ENCODE measurements around the gene ATP11A.
A peak's percentile ranks its signal among the peaks of the same experiment; 100 is the strongest.
"Not testable (repeated sequence)": the region's sequence is repeated elsewhere in the genome, so short reads cannot be mapped to it uniquely, and the experiment has no call there.

The ATP11A gene

DNA sequence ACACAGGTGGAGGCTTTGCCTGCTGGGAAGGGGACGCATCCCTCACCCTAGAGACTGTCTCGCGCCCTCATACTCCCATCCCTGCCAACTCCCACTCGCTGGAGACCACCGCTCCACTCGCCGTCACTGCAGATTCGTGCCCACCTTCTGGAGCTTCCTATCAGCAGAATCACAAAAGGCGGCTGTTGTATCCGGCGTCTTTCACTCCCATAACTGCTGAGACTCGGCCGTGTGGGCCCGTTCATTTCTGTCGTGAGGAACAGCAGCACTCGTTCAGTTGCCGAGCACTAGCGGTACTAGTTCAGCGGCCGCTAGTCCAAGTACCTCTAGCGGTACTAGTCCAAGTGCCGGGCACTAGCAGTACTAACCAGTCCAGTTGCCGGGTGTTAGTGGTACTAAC lies 154.6 kb downstream of the ATP11A start:
- DNase-seq = no peak

DNA sequence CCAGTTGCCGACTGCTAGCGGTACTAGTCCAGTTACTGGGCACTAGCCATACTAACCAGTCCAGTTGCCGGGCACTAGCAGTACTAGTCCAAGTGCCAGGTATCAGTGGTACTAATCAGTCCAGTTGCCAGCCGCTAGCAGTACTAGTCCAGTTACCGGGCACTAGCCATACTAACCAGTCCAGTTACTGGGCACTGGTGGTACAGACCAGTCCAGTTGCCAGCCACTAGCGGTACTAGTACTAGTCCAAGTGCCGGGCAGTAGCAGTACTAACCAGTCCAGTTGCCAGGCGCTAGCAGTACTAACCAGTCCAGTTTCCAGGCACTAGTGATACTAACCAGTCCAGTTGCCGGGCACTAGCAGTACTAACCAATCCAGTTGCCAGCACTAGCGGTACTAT lies 155.0 kb downstream of the ATP11A start:
- DNase-seq = no peak

GRCh38 chr13:112845511-112846144 lies 155.8 kb downstream of the ATP11A start:
- DNase-seq = no peak

- no peak for DNase-seq
These were observed 156.7 kb downstream of the ATP11A start for GRCh38 chr13:112846411-112847115.

GRCh38 chr13:112849500-112849899 lies 159.7 kb downstream of the ATP11A start:
- peak; percentile 5 for DNase-seq

GRCh38 chr13:112850273-112850672 lies 160.4 kb downstream of the ATP11A start:
- peak; percentile 70 for DNase-seq

DNA sequence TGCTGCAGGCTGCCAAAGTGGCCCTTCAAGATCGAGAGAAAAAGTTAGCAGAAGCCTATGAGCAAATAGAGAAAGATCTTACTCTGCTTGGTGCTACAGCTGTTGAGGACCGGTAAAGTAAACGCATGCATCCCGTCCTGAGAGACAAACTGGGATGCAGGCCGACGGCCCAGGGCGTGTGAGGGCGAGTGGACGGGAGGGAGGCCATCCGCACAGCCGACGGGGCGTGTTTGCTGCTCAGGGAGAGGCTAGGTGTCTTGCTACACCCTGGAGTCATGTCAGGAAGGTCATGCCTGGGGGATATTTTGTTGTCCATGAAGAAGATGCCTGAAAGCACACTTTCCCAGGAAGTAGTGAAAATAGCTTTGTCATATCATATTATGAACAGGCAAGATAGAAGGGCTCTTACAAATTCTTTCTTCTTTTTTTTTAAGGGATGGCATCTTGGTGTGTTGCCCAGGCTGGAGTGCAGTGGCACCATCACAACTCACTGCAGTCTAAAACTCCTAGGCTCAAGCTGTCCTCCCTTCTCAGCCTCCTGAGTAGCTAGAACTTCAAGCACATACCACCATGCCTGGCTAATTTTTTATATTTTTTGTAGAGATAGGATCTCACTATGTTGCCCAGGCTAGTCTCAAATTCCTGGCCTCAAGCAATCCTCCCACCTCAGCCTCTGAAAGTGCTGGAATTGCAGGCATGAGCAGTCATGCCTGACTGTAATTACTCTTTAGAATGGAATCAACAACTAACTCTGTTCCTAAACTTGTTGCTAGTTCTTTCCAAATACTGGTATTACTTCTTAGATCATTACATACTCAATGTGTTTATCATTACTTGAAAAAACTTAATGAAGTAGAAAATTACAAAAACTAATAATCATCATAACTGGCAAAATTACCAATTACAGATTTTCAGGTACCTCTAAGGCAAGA lies 161.5 kb downstream of the ATP11A start:
- DNase-seq = peak; percentile 5

DNA sequence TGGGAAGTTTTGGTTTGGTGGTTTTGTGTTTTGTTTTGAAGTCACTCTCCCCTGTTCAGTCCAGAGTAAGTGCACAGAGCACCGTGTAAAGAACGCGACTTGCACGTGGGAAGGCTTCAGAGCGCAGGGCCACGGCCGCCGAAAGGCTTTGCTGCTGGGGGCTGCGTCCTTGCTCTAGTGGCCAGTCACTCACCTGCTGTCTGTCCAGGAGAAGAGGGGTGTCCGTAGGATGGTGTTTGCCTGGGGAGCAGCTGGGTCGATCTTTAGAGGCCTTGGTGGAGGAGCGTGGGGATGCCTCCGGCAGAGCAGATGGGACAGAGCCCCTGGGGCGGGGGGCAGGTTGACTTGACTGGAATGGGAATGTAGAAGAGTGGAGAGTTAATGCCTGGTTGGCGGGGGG lies 162.6 kb downstream of the ATP11A start:
- DNase-seq = no peak

DNA sequence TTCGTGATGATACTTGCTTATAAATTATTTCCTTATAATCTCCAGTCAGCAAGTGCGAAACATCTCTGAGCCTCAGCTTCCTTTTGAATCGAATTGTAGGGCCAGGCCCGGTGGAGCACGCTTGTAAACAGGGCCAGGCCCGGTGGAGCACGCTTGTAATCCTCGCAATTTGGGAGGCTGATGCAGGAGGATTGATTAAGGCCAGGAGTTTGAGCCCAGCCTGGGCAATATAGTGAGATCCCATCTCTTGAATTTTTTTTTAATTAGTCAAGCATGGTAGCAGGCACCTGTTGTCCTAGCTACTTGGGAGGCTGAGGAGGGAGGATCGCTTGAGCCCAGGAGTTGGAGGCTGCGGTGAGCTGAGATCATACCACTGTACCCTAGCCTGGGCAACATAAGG lies 163.0 kb downstream of the ATP11A start:
- DNase-seq = no peak

DNA sequence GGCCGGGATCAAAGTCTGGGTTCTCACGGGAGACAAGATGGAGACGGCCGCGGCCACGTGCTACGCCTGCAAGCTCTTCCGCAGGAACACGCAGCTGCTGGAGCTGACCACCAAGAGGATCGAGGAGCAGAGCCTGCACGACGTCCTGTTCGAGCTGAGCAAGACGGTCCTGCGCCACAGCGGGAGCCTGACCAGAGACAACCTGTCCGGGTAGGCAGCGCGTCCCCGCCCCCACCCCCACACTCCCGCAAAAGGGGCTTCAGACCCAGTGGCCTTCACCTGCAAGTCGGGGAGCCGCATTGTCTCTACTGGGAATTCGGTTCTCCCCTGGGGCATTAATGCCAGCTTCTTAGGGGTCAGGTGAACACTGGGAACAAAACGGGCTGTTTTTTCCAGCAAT lies 164.5 kb downstream of the ATP11A start:
- DNase-seq = no peak

GRCh38 chr13:112855859-112856258 lies 166.0 kb downstream of the ATP11A start:
- no peak for DNase-seq

- no peak for DNase-seq
These were observed 168.2 kb downstream of the ATP11A start for GRCh38 chr13:112857914-112858490.

DNA sequence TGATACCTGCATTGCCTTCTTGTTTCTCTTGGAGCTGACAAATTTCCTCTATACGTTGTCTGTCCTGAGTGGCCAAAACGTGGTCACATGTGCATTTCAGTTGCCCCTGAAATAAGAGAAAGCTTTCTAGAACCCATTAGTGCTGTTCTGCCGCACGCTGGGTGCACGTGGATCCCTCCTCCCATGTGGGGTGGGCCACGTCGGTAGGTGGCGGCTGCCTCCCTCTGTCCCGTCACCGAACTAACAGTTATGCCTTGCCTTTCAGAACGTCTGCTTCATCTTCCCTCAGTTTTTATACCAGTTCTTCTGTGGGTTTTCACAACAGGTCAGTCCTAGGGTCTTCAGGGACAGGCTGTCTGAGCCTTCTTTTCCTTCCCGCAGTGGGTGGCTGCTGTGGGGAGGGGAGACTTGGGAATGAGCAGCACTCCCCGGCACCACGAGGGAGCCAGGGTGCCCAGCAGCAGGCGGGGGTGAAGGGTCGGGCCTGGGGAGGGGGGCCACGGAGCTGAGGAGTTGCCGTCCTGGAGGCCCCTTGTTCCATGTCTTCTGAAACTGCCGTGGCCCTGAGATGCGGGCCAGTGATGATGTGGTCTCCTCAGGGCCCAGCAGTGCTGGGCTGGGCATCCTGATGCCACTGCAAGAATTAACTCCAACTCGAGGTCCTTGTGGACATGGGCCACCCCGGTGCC lies 169.4 kb downstream of the ATP11A start:
- DNase-seq = no peak

- peak; percentile 27 for DNase-seq
These were observed 170.0 kb downstream of the ATP11A start for GRCh38 chr13:112859817-112860190.

- no peak for DNase-seq
These were observed 172.2 kb downstream of the ATP11A start for GRCh38 chr13:112861876-112862615.

DNA sequence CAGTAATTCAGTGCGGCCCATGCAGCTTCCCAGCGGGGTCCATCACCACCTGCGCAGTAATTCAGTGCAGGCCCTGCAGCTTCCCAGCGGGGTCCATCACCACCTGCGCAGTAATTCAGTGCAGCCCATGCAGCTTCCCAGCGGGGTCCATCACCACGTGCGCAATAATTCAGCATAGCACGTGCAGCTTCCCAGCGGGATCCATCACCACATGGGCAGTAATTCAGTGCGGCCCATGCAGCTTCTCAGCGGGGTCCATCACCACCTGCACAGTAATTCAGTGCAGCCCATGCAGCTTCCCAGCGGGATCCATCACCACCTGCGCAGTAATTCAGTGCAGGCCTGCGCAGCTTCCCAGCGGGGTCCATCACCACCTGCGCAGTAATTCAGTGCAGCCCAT lies 173.5 kb downstream of the ATP11A start:
- DNase-seq = not testable (repeated sequence)

GRCh38 chr13:112865478-112865877 lies 175.6 kb downstream of the ATP11A start:
- DNase-seq = not testable (repeated sequence)

DNA sequence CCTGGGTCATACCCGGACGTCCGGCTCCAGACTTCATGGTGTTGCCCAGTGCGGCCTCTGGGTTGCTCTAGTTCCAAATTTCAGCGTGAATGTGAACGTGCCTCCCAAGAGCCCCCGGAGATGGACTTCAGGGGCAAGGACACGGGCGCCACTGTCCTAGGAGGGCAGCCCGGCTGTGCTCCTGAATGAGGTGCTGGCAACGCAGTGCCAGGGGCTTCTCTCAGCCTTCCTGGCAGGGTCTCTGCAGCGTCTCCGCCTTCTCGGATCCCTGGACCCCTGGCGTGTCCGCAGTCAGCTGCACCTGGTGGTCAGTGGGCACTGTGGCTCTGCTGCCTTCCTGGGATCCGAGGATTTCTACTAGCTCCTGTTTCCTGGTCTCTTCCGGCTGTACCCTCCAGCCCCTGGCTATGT lies 177.5 kb downstream of the ATP11A start:
- DNase-seq = no peak

DNA sequence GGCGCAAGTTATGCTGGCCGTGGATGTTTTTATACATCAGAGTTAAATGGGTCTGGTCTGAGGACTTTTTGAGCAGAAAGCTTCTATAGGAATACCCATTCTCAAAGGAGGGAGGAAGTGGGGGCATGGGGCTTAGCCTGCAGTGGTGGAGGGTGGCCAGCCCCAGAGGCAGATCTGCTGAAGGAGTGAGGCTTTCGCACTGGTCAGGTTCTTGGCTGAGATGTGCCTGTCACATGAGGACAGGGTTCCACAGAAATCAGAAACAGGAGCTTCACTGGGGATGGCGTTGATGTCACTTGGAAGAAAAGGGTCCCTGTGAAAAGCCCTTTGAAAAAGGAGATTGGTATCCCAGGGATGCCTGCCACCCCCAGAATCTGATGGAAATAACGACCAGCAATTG lies 178.5 kb downstream of the ATP11A start:
- no peak for DNase-seq

- no peak for DNase-seq
These were observed 179.6 kb downstream of the ATP11A start for GRCh38 chr13:112869202-112870050.

DNA sequence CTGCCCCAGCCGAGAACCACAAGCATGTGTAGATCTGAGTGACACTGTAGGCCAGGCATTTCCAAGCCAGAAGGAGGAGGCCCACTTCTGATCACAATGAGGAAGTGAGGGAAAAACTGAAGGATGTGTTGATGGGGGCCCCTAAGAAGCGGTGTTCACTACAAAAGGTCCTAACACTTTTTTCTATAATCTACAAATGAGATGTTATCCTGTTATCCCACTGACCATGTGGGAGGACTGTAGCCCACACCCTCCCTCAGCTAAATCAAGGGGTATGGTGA lies 180.2 kb downstream of the ATP11A start:
- no peak for DNase-seq
